Measurements from ENCODE around the gene SPECC1L.

SPECC1L gene

DNA sequence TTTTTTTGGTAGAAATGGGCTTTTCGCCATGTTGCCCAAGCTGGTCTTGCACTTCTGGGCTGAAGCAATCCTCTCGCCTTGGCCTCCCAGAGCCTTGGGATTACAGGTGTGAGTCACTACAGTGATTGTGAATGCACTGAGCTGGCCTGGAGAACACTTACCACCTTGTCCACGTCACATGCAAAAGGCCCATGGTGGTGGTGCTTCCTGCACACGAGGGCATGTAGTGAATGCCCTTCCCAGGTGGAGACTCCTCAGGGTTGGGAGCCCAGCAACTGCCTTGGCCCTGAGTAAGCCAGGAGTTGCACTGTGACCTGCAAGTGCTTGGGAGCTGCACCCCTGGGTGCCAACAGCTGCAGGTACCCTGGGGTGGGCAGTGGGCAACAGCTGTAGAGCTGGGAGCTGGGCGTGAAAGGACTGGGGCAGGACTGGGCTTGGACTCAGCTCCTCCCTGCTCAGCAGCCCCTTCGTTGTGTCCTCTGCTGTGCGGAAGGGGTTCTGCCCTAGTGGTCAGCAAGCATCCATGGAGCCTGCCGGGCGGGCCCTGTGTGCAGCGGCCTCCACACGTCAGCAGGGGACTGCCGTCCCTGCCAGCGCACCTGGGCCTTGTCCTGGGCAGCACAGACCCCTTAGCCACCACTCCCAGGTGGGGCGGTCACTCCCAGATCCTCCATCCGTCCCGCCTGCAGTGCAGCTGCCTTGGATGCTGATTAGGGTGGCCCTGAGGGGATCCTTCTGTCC lies 147.4 kb downstream of the SPECC1L start:
- peaks cover 28 to 52% (median 42%) of the 10 kb centered on the region in 3 donors for H3K36me3 ChIP-seq
- H3K9me3 ChIP-seq = no peaks in the 10 kb centered on the region
- no peak for DNase-seq
- intact Hi-C loops (cut with DNase I; ENCODE audit: low total_unique reads) = no loop called here
- H3K4me3 ChIP-seq = no peak overlapping the region
- H3K4me1 ChIP-seq = peaks cover 0 to 23% (median 4%) of the 10 kb centered on the region in 4 donors
- no peaks in the 10 kb centered on the region for H3K27me3 ChIP-seq
- H3K27ac ChIP-seq = no peak overlapping the region
- no peak for TF ChIP-seq CTCF (IDR thresholded peaks at IDR 0.05)

- H3K27ac ChIP-seq = no peak overlapping the region
- no peak for DNase-seq
- no peak overlapping the region for H3K4me3 ChIP-seq
- no peak for TF ChIP-seq CTCF (IDR thresholded peaks at IDR 0.05)
- H3K36me3 ChIP-seq = peaks cover 21 to 44% (median 34%) of the 10 kb centered on the region in 3 donors
- no peaks in the 10 kb centered on the region for H3K9me3 ChIP-seq
- peaks cover 0 to 30% (median 10%) of the 10 kb centered on the region in 4 donors for H3K4me1 ChIP-seq
- intact Hi-C loops (cut with DNase I; ENCODE audit: low total_unique reads) = no loop called here
- H3K27me3 ChIP-seq = no peaks in the 10 kb centered on the region
Observed at GRCh38 chr22:24418786-24419474, 148.3 kb downstream of the SPECC1L start.

GRCh38 chr22:24419475-24419850 lies 148.8 kb downstream of the SPECC1L start:
- no peak overlapping the region for H3K27ac ChIP-seq
- peaks cover 18 to 39% (median 28%) of the 10 kb centered on the region in 3 donors for H3K36me3 ChIP-seq
- peaks cover 0 to 35% (median 16%) of the 10 kb centered on the region in 4 donors for H3K4me1 ChIP-seq
- no peak for DNase-seq
- intact Hi-C loops (cut with DNase I; ENCODE audit: low total_unique reads) = no loop called here
- no peaks in the 10 kb centered on the region for H3K9me3 ChIP-seq
- no peaks in the 10 kb centered on the region for H3K27me3 ChIP-seq
- H3K4me3 ChIP-seq = no peak overlapping the region
- no peak for TF ChIP-seq CTCF (IDR thresholded peaks at IDR 0.05)

- Histone ChIP-seq H3K4me3 (no peak overlapping the region), H3K9me3 (no peaks in the 10 kb centered on the region), H3K27ac (no peak overlapping the region), H3K27me3 (peaks cover 0 to 2% of the 10 kb centered on the region in 2 donors), H3K4me1 (peaks cover 0 to 44% (median 24%) of the 10 kb centered on the region in 4 donors), H3K36me3 (peaks cover 10 to 30% (median 20%) of the 10 kb centered on the region in 3 donors)
- intact Hi-C loops (cut with DNase I; ENCODE audit: low total_unique reads) = loop anchor here (5.0 to 10.0 kb wide), 2 partner anchors 77 to 96 kb away; partner anchors contain the start of gene UPB1
- no peak for TF ChIP-seq CTCF (IDR thresholded peaks at IDR 0.05)
- no peak for DNase-seq
Observed at GRCh38 chr22:24420072-24420976, 149.7 kb downstream of the SPECC1L start.

GRCh38 chr22:24420977-24421343 lies 150.3 kb downstream of the SPECC1L start:
- no peak overlapping the region for H3K4me3 ChIP-seq
- peaks cover 0 to 2% of the 10 kb centered on the region in 2 donors for H3K27me3 ChIP-seq
- no peaks in the 10 kb centered on the region for H3K9me3 ChIP-seq
- peaks cover 5 to 24% (median 13%) of the 10 kb centered on the region in 3 donors for H3K36me3 ChIP-seq
- DNase-seq = no peak
- intact Hi-C loops (cut with DNase I; ENCODE audit: low total_unique reads) = loop anchor here (5.0 to 10.0 kb wide), 2 partner anchors 76 to 96 kb away; partner anchors contain the start of gene UPB1
- TF ChIP-seq CTCF (IDR thresholded peaks at IDR 0.05) = no peak
- no peak overlapping the region for H3K27ac ChIP-seq
- H3K4me1 ChIP-seq = peaks cover 0 to 44% (median 24%) of the 10 kb centered on the region in 4 donors
